ENCODE data around the gene PKD2L2.

The PKD2L2 gene

DNA sequence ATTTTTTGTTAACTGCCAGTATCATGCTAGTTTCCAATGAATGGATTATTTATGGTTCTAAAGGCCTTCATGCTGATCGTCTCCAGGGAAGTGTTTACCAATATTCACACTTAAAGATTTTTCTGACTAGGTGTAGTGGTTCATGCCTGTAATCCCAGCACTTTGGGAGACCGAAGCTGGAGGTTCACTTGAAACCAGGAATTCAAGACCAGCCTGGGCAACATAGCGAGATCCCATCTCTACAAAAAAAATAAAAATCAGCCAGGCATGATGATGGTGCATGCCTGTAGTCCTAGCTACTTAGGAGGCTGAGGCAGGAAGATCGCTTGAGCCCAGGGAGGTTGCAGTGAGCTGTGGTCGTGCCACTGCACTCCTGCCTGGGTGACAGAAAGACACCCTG, 100.2 kb downstream of the PKD2L2 start:
- H3K4me3 ChIP-seq (ENCODE audit: low read length): no peak overlapping the region
- no peak for TF ChIP-seq CTCF (conservative IDR thresholded peaks at IDR 0.05; ENCODE audit: low read length)
- no peak for DNase-seq (ENCODE audit: low read depth)

Data from AG10803 (cell line).